NCI-H2171 treated with DMSO at 0.1 percent for 48 hours (cell line): Measurements from ENCODE around the gene PDZD2.
"Not testable (repeated sequence)": the region's sequence is repeated elsewhere in the genome, so short reads cannot be mapped to it uniquely, and the experiment has no call there.

Experiments
- DNase-seq: peaks from one replicate; lab custom pipeline; 2025; lab: John Stamatoyannopoulos, UW

Gene PDZD2

GRCh38 chr5:31769530-31769929, 130.6 kb downstream of the PDZD2 start:
- no peak for DNase-seq

GRCh38 chr5:31770132-31770720, 131.3 kb downstream of the PDZD2 start:
- DNase-seq: no peak

- no peak for DNase-seq
Observed at GRCh38 chr5:31770998-31771397, 132.1 kb downstream of the PDZD2 start.

- DNase-seq: no peak
Observed at GRCh38 chr5:31771500-31771899, 132.6 kb downstream of the PDZD2 start.

- DNase-seq: not testable (repeated sequence)
Observed at GRCh38 chr5:31776294-31776693, 137.4 kb downstream of the PDZD2 start.

DNA sequence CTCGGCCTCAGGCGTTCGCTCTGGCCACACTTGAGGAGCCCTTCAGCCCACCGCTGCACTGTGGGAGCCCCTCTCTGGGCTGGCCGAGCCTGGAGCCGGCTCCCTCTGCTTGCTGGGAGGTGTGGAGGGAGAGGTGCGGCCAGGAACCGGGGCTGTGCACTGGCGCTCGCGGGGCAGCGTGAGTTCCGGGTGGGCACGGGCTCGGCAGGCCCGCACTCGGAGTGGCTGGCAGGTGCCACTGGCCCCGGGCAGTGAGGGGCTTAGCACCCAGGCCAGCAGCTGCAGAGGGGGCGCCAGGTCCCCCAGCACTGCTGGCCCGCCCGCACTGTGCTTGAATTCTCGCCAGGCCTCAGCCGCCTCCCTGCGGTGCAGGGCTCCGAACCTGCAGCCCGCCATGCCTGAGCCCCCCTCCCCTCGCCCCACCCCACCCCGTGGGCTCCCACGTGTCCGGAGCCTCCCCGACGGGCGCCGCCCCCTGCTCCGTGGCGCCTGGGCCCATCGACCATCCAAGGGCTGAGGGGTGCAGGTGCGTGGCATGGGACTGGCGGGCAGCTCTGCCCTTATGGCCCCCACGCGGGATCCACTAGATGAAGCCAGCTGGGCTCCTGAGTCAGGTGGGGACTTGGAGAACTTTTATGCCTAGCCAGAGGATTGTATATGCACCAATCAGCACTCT, 138.2 kb downstream of the PDZD2 start:
- no peak for DNase-seq

- DNase-seq: no peak
Observed at GRCh38 chr5:31781772-31782171, 142.8 kb downstream of the PDZD2 start.

DNA sequence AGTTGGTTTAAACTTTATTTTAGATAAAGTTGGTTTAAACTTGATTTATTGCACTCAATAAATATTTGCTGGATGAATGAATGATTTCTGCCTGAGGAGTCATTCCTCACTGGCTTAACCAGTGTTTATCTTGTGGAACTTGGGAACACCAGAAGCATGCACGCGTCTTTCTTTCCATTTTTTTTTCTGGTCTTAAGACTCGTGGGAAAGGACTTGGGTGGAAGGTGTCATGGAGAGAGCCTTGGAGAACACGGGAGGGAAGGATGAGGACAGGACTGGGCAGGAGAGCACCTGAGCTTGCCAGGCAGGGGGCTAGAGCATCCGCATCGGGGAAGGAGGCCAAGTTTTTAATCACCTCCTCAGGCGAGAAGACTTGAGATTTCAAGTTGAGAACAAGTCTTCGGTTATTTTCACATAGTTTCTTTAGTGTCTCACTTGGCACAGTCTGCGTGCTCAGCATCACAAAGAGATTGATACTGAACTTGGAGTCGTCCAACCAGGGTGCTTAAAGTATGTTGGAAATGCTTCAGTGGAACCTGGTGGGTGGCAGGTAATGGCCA, 144.2 kb downstream of the PDZD2 start:
- DNase-seq: no peak

- DNase-seq: peak; percentile 25
Observed at GRCh38 chr5:31783731-31784130, 144.8 kb downstream of the PDZD2 start.

- DNase-seq: no peak
Observed at GRCh38 chr5:31786090-31786631, 147.2 kb downstream of the PDZD2 start.

- no peak for DNase-seq
Observed at GRCh38 chr5:31794009-31794408, 155.1 kb downstream of the PDZD2 start.

GRCh38 chr5:31798168-31798567, 159.2 kb downstream of the PDZD2 start:
- no peak for DNase-seq

DNA sequence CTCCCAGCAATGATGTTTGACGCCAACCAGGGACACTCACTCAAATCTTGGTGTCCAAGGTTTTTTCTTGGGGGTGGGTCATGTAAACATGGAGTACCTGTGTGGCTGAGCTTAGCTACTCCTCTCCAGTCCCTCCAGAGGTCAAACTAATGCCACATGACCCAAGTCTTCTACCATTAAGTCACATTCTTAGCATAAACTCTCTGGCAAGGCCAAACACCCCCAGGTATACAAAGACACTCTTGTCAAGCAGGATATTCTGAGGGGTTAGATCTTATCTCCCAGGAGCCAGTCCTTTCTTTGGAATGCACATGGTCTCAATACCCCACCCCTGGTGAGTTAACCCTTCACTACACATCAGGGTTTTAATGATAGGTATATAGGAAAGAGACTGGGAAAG, 161.4 kb downstream of the PDZD2 start:
- DNase-seq: no peak

DNA sequence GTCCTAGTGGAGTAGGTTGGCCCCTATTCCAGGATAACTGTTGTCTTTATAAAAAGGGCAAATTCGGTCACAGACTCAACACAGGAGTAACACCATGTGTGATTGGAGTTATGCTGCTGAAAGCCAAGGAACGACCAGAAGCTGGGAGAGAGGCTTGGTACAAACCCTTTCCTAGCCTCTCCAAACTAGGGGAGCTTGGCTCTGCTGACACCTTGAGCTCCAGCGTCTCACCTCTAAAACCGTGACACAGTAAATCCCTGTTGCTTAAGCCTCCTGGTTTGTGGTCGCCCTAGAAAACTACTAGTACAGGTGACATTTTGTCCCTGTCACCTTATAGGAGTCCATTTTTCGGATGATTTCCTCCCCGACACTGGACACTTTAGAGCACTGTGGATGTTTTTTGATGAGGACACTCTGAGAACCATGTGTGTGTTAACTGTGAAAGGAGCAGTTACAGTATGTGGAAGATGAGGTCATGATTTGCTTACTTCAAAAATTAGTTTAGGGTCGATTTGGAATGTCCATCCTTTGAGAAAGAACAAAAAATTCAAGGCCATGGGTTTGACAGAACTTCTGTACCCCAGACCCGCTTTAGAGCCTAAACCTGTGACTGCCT, 167.0 kb downstream of the PDZD2 start:
- DNase-seq: no peak

DNA sequence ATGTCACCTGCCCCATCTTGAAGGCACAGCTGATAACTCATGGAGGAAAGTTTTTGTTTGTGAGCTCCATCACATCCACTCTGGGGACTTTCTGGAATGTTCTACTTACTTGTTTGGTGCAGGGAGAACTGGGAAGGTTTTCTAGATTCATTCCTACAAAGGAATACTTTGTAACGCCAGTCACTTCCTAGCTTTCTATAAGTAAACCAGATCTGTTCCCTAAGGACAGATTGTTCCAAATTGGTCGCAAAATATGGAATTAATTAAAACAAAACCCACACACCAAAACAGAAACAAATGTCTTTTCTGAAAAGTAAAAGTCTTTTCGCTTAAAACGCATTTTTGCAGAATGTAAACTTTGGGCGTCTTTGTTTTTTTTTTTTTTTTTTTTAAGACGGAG, 167.6 kb downstream of the PDZD2 start:
- DNase-seq: no peak

- DNase-seq: no peak
Observed at GRCh38 chr5:31807789-31808540, 169.0 kb downstream of the PDZD2 start.

- DNase-seq: no peak
Observed at GRCh38 chr5:31809050-31809870, 170.3 kb downstream of the PDZD2 start.

DNA sequence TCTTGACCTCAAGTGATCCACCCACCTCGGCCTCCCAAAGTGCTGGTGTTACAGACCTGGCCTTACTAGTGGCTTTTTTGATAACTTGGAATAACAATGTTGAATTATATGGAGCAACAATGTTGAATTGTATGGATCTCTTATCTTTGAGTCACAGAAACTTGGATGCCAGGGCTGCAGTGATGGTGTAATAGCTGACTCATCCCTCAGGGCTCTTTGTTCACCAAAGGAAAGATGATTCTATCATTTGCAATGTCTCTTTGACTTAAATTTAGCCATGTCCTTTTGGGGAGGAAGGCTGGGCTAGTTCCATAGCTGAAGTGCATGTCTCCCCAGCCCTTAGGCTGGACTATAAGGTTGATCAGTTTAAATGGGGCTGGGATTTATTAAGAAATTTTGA, 172.3 kb downstream of the PDZD2 start:
- no peak for DNase-seq

- peak; percentile 87 for DNase-seq
Observed at GRCh38 chr5:31815376-31815775, 176.4 kb downstream of the PDZD2 start.

DNA sequence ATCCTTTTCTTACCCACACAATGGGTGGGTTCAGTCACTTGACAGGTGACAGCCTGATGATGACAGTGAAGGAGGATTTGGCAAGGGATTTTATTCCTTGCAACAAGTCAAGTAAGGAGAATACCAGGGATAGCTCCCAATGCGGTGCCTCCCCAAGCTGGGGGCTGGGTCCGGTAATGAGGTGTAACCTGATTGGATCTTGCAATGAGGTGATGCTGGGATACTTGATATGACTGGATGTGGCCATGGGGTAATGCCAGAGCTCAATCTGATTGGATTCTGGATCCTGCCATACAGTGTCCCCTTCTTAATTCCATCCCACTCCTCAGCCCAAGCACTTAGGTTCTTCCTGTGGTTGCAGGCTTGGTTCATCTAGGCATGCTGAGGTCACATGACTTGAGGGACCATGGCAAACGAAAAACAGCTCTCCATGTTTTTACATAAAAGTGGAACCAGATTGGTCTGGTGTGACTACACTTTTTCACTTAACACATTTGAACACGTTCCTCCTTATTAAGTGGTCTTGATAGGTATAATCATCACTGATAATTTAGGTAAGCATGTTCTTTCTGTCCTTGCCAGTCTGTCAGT, 181.1 kb downstream of the PDZD2 start:
- DNase-seq: peak; percentile 30

DNA sequence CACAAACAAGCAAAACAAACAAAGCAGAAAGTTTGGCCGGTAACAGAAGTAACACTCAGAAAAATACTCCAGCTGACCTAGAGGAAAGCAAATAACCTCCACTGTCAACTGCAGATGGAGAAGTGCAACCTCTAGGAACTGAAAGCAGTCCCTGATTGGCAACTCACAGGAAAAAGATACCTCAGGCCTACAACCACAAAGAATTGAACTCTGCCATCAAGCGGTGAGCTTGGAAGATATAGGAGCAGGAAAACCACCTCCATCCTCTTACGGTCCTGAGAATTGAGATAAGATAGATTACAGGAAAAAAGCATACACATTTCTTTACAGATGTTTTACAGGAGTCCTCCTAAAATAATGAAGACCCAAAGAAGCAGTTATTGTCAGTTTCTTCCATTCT, 184.5 kb downstream of the PDZD2 start:
- no peak for DNase-seq
